GM12891 (cell line): ENCODE data around the gene C1orf159.

ENCODE experiments used
- PAX5 ChIP-seq: IDR thresholded peaks from 2 replicates; pipeline ENCODE4 v1.6.1; 2011; ENCODE audit warnings: low read length, moderate library complexity, mild to moderate bottlenecking; ENCODE audit not compliant: insufficient read depth, severe bottlenecking
- POLR2A ChIP-seq: IDR thresholded peaks from 2 replicates; pipeline ENCODE4 v1.6.1; 2011; ENCODE audit warnings: low read depth, low read length, control low read depth
- POLR2AphosphoS5 ChIP-seq: IDR thresholded peaks from 2 replicates; pipeline ENCODE4 v1.6.1; 2011; ENCODE audit warnings: low read depth, low read length, control low read depth

DNA sequence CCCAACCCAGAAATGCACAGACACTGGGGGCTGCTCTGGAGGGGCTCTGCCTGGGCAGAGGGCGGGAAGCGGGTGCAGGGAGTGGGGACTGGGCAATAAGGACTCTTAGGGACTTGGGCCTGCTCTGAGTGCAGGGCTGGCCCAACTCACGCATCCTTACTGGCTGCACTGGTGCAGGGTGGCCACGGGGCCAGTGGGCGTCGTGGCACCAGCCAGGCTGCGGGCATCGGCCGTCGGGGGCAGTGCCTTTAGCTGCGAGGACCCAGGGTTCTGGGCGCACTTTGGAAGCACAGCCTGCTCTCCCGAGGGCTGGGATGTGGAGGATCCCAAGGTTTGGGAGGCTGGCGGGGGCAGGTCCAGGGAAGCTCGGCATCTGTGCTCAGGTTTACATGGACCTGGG lies 30.7 kb upstream of the C1orf159 start:
- TF ChIP-seq POLR2A (no peak), PAX5 (no peak), POLR2AphosphoS5 (no peak)
